Measurements from ENCODE around the gene TYMP.
"Not testable (repeated sequence)": the region's sequence is repeated elsewhere in the genome, so short reads cannot be mapped to it uniquely, and the experiment has no call there.

TYMP gene

GRCh38 chr22:50540381-50540780 is 10.6 kb upstream of the TYMP start:
- DNase-seq: no peak
- no peak for ATAC-seq

DNA sequence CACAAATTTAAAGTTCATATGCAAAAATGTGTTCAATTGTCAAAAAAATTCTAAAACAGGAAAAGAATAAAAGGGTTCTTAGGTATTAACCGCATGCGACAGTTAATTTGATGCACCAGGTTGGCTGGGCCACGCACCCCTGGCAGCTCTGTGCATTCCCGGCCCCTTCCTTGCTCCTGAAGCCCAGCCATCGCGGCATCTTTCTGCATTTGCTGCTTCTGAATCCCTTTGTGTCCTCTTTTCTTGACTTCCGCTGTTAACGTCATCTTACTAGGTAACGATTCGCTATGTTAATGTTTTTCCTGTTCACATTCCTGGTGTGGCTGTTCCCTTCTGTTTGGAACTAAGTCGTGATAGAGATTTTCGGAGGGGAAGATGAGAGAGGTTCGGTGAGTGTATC is 8.0 kb upstream of the TYMP start:
- no peak for ATAC-seq

DNA sequence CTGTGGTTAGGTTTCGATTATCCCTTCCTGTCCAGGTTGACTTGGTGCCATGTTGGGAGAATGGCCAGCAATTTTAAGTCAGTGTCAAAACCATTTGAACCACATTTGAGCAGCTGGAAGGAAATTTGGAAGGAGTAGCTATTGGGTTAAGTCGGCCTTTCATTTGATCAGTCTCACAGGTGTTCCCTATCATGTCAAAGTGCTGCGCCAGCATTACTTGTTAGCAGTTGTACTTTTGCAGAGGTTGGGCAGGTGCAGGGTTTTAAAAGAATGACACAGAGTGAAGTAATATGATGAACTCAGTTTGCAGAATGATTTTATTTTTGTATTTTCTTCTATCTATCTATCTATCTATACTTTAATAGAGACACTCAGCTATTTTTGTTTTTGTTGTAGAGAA is 6.4 kb upstream of the TYMP start:
- no peak for ATAC-seq
- DNase-seq: no peak

More for the DNA sequence above, 8.0 kb upstream of the TYMP start:
- DNase-seq: no peak

GRCh38 chr22:50535113-50535512 is 5.3 kb upstream of the TYMP start:
- no peak for ATAC-seq
- DNase-seq: no peak

GRCh38 chr22:50533856-50534711 is 4.3 kb upstream of the TYMP start:
- not testable (repeated sequence) for DNase-seq, ATAC-seq

- ATAC-seq (no peak), DNase-seq (no peak)
Measured at GRCh38 chr22:50532824-50533796, 3.3 kb upstream of the TYMP start.

DNA sequence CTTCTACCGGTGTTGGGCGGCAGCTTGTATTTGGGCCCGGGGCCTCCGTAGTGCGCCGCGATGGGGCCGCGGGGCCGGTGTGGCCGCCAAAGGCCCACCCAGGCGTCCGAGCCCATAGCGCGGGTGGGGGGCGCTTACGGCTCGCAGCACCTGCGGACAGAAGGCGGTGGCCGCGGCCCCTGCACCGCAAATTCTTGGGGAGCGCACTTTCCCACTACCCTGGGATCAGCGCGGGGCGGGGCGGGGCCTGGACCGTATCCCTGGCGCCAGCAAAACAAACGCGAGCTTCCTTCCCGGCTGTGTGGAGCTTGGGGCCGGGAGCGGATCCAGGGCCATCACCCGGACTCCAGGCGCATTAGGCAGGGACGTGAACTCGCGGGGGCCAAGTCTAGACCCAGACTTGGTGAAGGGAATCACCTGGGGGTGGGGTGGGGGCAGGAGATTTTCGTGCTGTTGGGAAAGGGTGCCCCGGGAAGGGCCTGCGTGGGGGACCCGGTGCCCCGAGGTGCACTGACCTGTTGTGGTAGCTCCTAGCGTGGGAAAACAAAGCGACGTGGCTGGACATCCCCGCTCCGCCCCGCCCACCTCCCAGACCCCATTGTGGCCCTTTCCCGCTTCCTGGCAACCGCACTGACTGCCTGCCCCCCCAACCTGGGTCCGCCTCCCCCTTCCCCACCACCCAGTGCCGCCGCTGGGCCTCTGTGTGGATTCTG is 2.3 kb upstream of the TYMP start:
- DNase-seq (peak; percentile 41), ATAC-seq (no peak)

- DNase-seq: peak; percentile 81
Measured at GRCh38 chr22:50531546-50531961, 1.7 kb upstream of the TYMP start.

DNA sequence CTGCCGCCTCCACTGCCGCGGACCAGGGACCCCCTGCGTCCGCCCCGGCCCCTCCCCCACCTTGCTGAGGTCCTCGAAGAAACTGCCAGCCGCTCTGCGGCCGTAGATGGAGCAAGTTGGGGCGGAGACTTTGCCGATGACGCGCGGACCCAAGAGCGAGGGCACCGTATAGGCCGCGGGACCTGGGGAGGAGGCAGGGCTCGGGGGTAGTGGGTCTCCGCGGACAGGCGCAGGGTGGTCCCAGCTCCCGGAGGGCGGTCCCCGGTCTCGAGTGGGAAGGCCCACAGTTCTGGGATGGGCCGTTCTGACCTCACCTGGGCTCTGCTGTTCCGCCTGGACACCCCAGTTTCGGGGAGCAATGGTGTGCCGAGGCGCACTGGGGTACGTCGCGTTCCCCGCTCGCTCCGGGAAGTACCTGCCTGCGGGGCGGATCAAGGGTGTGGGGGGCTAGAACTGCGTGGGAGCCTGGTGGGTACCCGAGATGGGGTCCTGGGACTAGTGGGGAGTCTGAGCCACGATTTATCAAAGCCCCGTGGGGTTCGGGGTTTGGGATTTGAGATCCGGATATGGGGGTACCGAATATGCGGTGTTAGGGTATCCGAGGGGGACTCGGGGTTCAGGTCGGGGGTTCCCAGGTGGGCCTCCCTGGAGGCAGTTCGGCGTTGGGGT is 1.2 kb upstream of the TYMP start:
- peak; percentile 59 for ATAC-seq
- peak; percentile 91 for DNase-seq

More at GRCh38 chr22:50531546-50531961, 1.7 kb upstream of the TYMP start:
- peak; percentile 35 for ATAC-seq

- ATAC-seq (peak; percentile 0), DNase-seq (no peak)
Measured at GRCh38 chr22:50530580-50530876, 716 bp upstream of the TYMP start.

DNA sequence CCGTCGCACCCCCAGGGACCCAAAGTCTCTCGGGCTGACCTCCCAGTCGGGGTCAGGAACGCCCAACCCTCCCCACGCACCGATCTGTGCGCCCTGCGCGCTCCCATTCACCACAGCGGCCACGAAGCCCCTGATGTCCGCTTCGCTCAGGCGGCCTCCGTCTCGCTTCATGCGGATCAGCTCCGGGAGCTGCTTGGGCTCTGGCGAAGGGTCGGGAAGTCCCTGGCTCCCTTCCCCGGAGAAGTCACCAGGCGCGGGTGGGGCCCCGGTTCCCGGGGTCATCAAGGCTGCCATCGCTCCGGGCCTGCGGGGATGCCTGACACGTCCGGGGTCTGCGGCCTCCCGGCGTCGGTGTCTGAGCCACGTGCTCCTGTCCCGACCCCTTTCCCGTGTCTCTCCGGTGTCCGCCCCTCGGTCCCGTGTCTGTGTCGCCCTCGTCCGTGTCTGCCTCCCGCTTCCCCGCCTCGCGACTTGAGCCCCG is 356 bp downstream of the TYMP start:
- no peak for DNase-seq
- ATAC-seq: no peak

- ATAC-seq (no peak), DNase-seq (peak; percentile 27)
Measured at GRCh38 chr22:50528682-50529415, 963 bp downstream of the TYMP start.

DNA sequence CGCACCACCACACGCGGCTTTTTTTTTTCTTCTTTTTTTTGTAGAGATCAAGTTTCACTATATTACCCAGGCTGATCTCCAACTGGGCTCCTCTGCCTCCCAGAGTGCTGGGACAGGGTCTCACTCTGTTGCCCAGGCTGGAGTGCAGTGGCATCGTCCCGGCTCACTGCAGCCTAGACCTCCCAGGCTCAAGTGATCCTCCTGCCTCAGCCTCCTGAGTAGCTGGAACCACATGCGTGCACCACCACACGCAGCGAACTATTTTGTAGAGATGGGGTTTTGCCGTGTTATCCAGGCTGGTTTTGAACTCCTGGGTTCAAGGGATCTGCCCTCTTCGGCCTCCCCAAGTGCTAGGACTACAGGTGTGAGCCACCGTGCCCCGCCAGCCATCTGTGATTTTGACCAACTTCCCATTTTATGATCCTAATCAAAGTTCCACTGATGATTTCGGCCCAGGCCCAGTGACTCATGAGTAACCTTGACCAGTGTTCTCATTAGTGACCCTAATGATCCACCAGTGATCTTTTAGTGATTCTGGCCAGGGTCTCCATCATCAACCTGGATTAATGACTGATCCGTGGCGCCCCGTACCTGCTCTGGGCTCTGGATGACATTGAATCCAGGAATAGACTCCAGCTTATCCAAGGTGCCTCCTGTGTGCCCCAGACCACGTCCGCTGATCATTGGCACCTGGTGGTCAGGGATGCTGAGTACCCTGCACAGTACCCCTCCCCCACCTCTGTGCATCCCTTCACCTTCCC is 1.7 kb downstream of the TYMP start:
- DNase-seq: no peak
- no peak for ATAC-seq

DNA sequence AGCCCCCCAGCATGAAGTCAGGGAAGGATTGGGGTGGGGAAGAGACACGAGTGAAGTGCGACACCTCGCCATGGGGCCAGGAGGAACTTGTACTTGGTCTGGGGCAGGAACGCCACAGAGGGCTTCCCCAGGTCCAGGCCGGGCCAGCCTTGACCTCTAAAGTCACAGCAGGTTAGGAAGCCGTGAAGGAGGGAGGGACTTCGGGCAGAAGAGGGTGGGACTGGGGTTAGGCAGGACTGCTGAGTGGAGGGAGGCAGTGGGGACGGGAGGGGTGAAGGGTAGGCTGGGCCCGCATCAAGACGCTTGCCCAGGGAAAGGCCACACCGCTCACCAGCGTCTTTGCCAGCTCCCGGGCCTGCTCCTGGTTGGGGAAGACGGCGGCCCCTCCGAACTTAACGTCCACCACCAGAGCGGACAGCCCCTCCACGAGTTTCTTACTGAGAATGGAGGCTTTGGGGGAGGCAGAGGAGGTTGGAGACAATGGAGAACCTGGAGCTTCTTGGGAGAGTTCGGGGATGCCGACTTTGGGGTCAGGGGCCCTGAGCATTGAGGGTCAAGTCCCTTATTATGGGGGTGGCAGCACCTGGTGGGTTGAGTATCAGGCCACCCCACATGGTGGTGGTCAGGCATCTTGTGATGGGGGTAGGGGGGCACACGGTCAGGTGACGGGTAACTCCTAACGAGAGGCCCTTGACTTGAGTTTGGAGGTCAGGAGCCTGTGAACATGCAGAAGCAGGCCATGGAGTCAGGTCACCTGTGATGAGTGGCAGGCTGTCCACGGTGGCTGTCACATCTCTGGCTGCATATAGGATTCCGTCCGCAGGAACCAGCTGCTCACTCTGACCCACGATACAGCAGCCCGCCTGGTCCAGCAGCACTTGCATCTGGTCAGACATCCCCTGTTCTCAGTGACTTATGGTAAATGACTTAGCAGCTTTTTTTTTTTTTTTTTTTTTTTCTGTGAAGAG is 2.7 kb downstream of the TYMP start:
- peak; percentile 71 for DNase-seq
- ATAC-seq: peak; percentile 6

GRCh38 chr22:50526108-50526833 is 3.5 kb downstream of the TYMP start:
- DNase-seq (peak; percentile 91), ATAC-seq (peak; percentile 30)

GRCh38 chr22:50525858-50526107 is 4.0 kb downstream of the TYMP start:
- no peak for ATAC-seq
- no peak for DNase-seq

DNA sequence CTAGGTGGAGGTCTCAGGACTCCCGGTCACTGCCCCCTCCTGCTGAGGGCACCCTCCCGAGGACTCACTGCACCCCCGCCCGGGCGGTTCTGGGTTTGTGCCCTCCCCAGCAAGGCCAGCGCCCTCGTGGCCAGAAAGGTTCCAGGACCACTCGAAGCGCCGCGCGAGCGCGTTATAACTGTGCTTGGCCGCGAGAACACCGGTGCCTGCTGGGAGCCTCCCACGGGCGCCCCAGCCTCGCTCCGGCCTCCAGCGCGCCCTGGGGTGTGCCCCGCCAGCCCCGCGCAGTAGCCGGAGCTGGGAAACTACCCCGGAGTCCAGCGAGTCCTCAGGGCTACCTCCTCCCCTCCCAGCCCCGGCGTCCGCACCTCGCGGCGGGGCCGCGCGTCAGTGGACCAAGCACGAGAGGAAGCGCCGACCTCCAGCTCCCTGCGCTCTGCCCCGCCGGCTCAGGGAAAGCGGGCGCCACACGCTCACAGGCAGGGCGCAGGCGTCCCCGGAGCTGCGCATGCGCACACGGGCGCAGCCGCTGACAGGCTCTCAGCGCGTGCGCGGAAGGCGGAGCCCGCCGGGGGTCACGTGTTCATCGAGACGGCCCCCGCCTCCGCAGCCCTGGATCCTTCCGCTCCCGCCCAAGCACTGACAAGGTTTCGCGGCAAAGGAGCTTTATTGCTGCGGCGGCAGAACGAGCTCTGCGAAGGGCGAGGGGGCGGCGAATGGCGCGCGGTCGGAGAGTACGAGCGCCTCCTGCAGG is 4.5 kb downstream of the TYMP start, which contains the start of gene SCO2:
Gene SCO2, minus strand, starts transcription at position 495 of the 754 bp plus-strand sequence. CDS start 1,187 bp downstream, outside the sequence.
- DNase-seq: peak; percentile 99
- ATAC-seq: peak; percentile 49

DNA sequence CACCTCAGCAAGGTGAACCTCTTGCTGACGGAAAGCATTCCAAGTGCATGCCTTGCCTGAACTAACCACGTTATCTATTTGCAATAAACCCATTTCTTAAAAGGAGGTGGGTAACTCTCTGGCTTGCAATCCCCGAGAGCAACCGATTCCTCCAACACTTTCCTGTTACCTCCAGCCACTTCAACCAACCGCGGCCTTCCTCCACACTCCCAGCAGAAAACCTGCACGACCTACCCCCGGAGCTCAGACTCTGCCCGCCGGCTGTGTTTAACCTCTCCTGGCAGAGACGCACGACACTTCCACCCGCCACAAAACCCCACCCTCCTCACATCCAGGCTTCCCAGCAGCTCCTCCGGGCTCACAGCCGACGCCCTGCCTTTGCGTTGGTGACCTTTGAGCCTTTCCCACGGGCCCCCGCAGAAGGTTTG is 5.1 kb downstream of the TYMP start:
- ATAC-seq (no peak), DNase-seq (no peak)

All from stimulated activated naive CD8-positive, alpha-beta T cell treated with anti-CD3 and anti-CD28 coated beads, Interleukin-15, Interleukin-2, amounts not matched to agents 100 U/mL and 50 U/mL, for 24 hours (primary cell).